Right lobe of liver (tissue), 6 donors: Measurements from ENCODE around the gene PRAC1. TPM values are rescaled to one million over a fixed set of nuclear protein-coding genes. Genes with fewer than 3 reads are reported as not detected.

Source experiments
- ATAC-seq, 4 donors: fragments of 200-7000 bp; cut with Tn5 transposase; one replicate each; pipeline ENCODE4 v1.9.1; 2020; ENCODE audit warnings: mild to moderate bottlenecking in 4 of 4, moderate library complexity in 4 of 4
- DNase-seq, 3 donors: peaks; one replicate each; pipeline ENCODE4 v3.0.0-alpha.2; 2020
- H3K27ac ChIP-seq, 3 donors: fragments of 200-600 bp; one replicate each; pipeline ENCODE4 v1.8.0; 2022
- H3K27me3 ChIP-seq, 2 donors: fragments of 200-600 bp; one replicate each; pipeline ENCODE4 v1.8.0; 2022
- H3K36me3 ChIP-seq, 4 donors: fragments of 200-600 bp; sonication (generic) in 1 of 4; one replicate each; pipeline versions ENCODE4 v1.5.1 to v1.8.0; 2017 to 2022; ENCODE audit warnings: control low read depth in 1 of 4
- H3K4me1 ChIP-seq, 4 donors: fragments of 200-600 bp; sonication (generic) in 1 of 4; one replicate each; pipeline versions ENCODE4 v1.5.1 to v1.8.0; 2017 to 2022; ENCODE audit warnings: control low read depth in 1 of 4
- H3K4me3 ChIP-seq, 3 donors: fragments of 200-600 bp; one replicate each; pipeline ENCODE4 v1.8.0; 2022
- H3K9me3 ChIP-seq, 4 donors: fragments of 200-600 bp; sonication (generic) in 1 of 4; one replicate each; pipeline versions ENCODE4 v1.5.1 to v1.8.0; 2017 to 2022; ENCODE audit warnings: control low read depth in 1 of 4
- POLR2A ChIP-seq: fragments of 450-650 bp; IDR thresholded peaks from one replicate; pipeline ENCODE4 v1.6.1; 2017; ENCODE audit warnings: antibody characterized with exemption, mild to moderate bottlenecking
- WGBS: methylation state at CpG from one replicate; pipeline ENCODE4 v1.1.6; 2018; ENCODE audit warnings: low coverage, low lambda C conversion rate; ENCODE audit not compliant: insufficient coverage; ENCODE audit errors: missing lambda C conversion rate; 5-methylcytosine and 5-hydroxymethylcytosine counted together
- intact Hi-C, 2 donors: fragments of 100-400 bp; cut with DNase I; formaldehyde crosslinking; loops; one replicate each; pipeline versions ENCODE4 v1.11.2 to v1.14.1; 2022
- total RNA-seq, 6 experiments: library from RNA; depleted of rRNA in 2 of 6; stranded (reverse); fragments of >200 nt in 2 of 6; fragmentation: NEBNext Ultra II Directional in 3 of 6; extraction: Animal tissue kit (Norgen Biotek cat#: 25700) in 3 of 6; gene quantifications; one replicate each; pipeline versions ENCODE4 v1.1.0 to v1.2.4, GENCODE V29; 2016 to 2023
- TF ChIP-seq, protein P1 (sequence below), 4 donors: fragments of 200-600 bp in 3 of 4; fragments of 450-650 bp in 1 of 4; IDR thresholded peaks; one replicate each; pipeline versions ENCODE4 v1.5.1 to v1.8.0; 2016 to 2022; ENCODE audit warnings: antibody characterized with exemption in 4 of 4, mild to moderate bottlenecking in 2 of 4
- donor health status: DM: no; HTN: yes; CAD: no.
- donor health status: DM: no; HTN: no; CAD: no.
- donor health status: DM: no; HTN: no; CAD: no.
- donor health status: DM: no; HTN: yes; CAD: no.
- donor health status: DM: no; HTN: yes; CAD: no.

PRAC1 gene
- total RNA-seq, 6 experiments from 2014 or later = not detected

- ATAC-seq (no peak), DNase-seq (no peak)
- WGBS = 10% methylated on average over 10 of the region's 11 CpGs
- H3K4me3 ChIP-seq = no peak overlapping the region
- TF ChIP-seq, protein P1, sequence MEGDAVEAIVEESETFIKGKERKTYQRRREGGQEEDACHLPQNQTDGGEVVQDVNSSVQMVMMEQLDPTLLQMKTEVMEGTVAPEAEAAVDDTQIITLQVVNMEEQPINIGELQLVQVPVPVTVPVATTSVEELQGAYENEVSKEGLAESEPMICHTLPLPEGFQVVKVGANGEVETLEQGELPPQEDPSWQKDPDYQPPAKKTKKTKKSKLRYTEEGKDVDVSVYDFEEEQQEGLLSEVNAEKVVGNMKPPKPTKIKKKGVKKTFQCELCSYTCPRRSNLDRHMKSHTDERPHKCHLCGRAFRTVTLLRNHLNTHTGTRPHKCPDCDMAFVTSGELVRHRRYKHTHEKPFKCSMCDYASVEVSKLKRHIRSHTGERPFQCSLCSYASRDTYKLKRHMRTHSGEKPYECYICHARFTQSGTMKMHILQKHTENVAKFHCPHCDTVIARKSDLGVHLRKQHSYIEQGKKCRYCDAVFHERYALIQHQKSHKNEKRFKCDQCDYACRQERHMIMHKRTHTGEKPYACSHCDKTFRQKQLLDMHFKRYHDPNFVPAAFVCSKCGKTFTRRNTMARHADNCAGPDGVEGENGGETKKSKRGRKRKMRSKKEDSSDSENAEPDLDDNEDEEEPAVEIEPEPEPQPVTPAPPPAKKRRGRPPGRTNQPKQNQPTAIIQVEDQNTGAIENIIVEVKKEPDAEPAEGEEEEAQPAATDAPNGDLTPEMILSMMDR (IDR thresholded peaks at IDR 0.05) = no peak
- TF ChIP-seq POLR2A = no peak
- H3K36me3 ChIP-seq = no peaks in the 10 kb centered on the region
- peaks cover 45 to 86% of the 10 kb centered on the region in 2 donors for H3K27me3 ChIP-seq
- no peak overlapping the region for H3K27ac ChIP-seq
- H3K9me3 ChIP-seq = no peaks in the 10 kb centered on the region
- H3K4me1 ChIP-seq = peaks cover 0 to 9% (median 0%) of the 10 kb centered on the region in 4 donors
- intact Hi-C loops = loop anchor here in 1 of 2 donors (5.0 to 10.0 kb wide), 2 partner anchors 64 to 162 kb away; no protein-coding TSS in a partner anchor
Measured at GRCh38 chr17:48720266-48721008, 1.9 kb downstream of the PRAC1 start.

- no peak overlapping the region for H3K4me3 ChIP-seq
- ATAC-seq (no peak), DNase-seq (no peak)
- no peak overlapping the region for H3K27ac ChIP-seq
- WGBS = 7% methylated on average over 23 of the region's 37 CpGs
- no peaks in the 10 kb centered on the region for H3K9me3 ChIP-seq
- no peaks in the 10 kb centered on the region for H3K36me3 ChIP-seq
- intact Hi-C loops = loop anchor here in 1 of 2 donors (5.0 to 10.0 kb wide), 2 partner anchors 65 to 163 kb away; no protein-coding TSS in a partner anchor
- peaks cover 0 to 7% (median 0%) of the 10 kb centered on the region in 4 donors for H3K4me1 ChIP-seq
- peaks cover 45 to 79% of the 10 kb centered on the region in 2 donors for H3K27me3 ChIP-seq
- TF ChIP-seq, protein P1 (IDR thresholded peaks at IDR 0.05) = no peak
- no peak for TF ChIP-seq POLR2A
Measured at GRCh38 chr17:48719642-48720265, 2.6 kb downstream of the PRAC1 start.

GRCh38 chr17:48718761-48719641, 3.3 kb downstream of the PRAC1 start:
- DNase-seq (no peak), ATAC-seq (no peak)
- Histone ChIP-seq H3K27me3 (peaks cover 45 to 73% of the 10 kb centered on the region in 2 donors), H3K27ac (no peak overlapping the region), H3K9me3 (no peaks in the 10 kb centered on the region), H3K4me3 (no peak overlapping the region), H3K4me1 (peaks cover 0 to under 1% (median 0%) of the 10 kb centered on the region in 4 donors), H3K36me3 (no peaks in the 10 kb centered on the region)
- intact Hi-C loops = no loop called here
- TF ChIP-seq, protein P1 (IDR thresholded peaks at IDR 0.05) = no peak
- TF ChIP-seq POLR2A = no peak
- WGBS = 5% methylated on average over 23 of the region's 80 CpGs

- whole genome bisulfite sequencing = 10% methylated on average over 18 of the region's 24 CpGs
- Histone ChIP-seq H3K36me3 (no peaks in the 10 kb centered on the region), H3K4me3 (no peak overlapping the region), H3K4me1 (no peaks in the 10 kb centered on the region), H3K27ac (no peak overlapping the region), H3K9me3 (no peaks in the 10 kb centered on the region), H3K27me3 (peaks cover 38 to 66% of the 10 kb centered on the region in 2 donors)
- DNase-seq = no peak
- TF ChIP-seq, protein P1 (IDR thresholded peaks at IDR 0.05) = no peak
- TF ChIP-seq POLR2A = no peak
- ATAC-seq = no peak
- intact Hi-C loops = no loop called here
Measured at GRCh38 chr17:48718227-48718760, 4.0 kb downstream of the PRAC1 start.
